CD14-positive monocyte (primary cell): ENCODE results near the gene COL15A1. TPM values are rescaled to one million over a fixed set of nuclear protein-coding genes. Genes with fewer than 3 reads are reported as not detected.

Source experiments
- DNase-seq, 3 donors: peaks; one replicate each; pipeline ENCODE4 v3.0.0-alpha.2; 2011 to 2022
- H2AFZ ChIP-seq: 2 replicates; pipeline ENCODE4 v1.6.0; 2012; ENCODE audit warnings: mild to moderate bottlenecking, low read depth, low read length, inconsistent platforms; ENCODE audit not compliant: insufficient read depth, poor library complexity, severe bottlenecking
- H3K27ac ChIP-seq, 2 donors: 1 replicate in 1 of 2; 2 replicates in 1 of 2; pipeline ENCODE4 v1.5.1; 2012 to 2013; ENCODE audit warnings: low read length in 2 of 2, control low read depth in 1 of 2, inconsistent platforms in 1 of 2, low read depth in 1 of 2, mild to moderate bottlenecking in 1 of 2
- H3K27me3 ChIP-seq, 2 donors: one replicate each; pipeline versions ENCODE4 v1.6.0 to v1.6.1; 2011 to 2013; ENCODE audit warnings: low read length in 2 of 2; ENCODE audit not compliant: control insufficient read depth in 2 of 2, insufficient read depth in 2 of 2
- H3K36me3 ChIP-seq, 2 donors: replicated peaks in 1 of 2; 1 replicate in 1 of 2; 2 replicates in 1 of 2; pipeline versions ENCODE4 v1.5.1 to v1.6.1; 2012 to 2013; ENCODE audit warnings: low read length in 2 of 2, control low read depth in 1 of 2, inconsistent platforms in 1 of 2, mild to moderate bottlenecking in 1 of 2; ENCODE audit not compliant: insufficient read depth in 2 of 2, control insufficient read depth in 1 of 2
- H3K4me1 ChIP-seq, 2 donors: 1 replicate in 1 of 2; 2 replicates in 1 of 2; pipeline versions ENCODE4 v1.5.1 to v1.6.1; 2012 to 2013; ENCODE audit warnings: low read length in 2 of 2, control low read depth in 1 of 2, inconsistent platforms in 1 of 2, mild to moderate bottlenecking in 1 of 2, moderate library complexity in 1 of 2; ENCODE audit not compliant: insufficient read depth in 2 of 2, control insufficient read depth in 1 of 2
- H3K4me2 ChIP-seq: replicated peaks from 2 replicates; pipeline ENCODE3; 2012; ENCODE audit warnings: low read length, moderate library complexity, mild to moderate bottlenecking; ENCODE audit not compliant: poor library complexity, severe bottlenecking; ENCODE audit errors: extremely low read depth
- H3K4me3 ChIP-seq, 3 experiments: fragments of 200-600 bp in 1 of 3; sonication (generic) in 1 of 3; replicated peaks in 1 of 3; 1 replicate in 2 of 3; 2 replicates in 1 of 3; pipeline ENCODE4 v1.5.1; 2011 to 2013; ENCODE audit warnings: low read length in 3 of 3, mild to moderate bottlenecking in 3 of 3, control low read depth in 2 of 3, low read depth in 2 of 3, inconsistent platforms in 1 of 3, moderate library complexity in 1 of 3
- H3K79me2 ChIP-seq: 2 replicates; pipeline ENCODE4 v1.6.0; 2012; ENCODE audit warnings: mild to moderate bottlenecking, control low read depth, inconsistent platforms, low read length, moderate library complexity; ENCODE audit not compliant: insufficient read depth
- H3K9ac ChIP-seq: 2 replicates; pipeline ENCODE4 v1.6.0; 2017; ENCODE audit warnings: low read length, mild to moderate bottlenecking; ENCODE audit not compliant: insufficient read depth, poor library complexity, severe bottlenecking
- H3K9me3 ChIP-seq, 2 donors: replicated peaks in 1 of 2; 1 replicate in 1 of 2; 2 replicates in 1 of 2; pipeline versions ENCODE4 v1.5.1 to v1.6.1; 2012 to 2013; ENCODE audit warnings: low read length in 2 of 2, control low read depth in 1 of 2; ENCODE audit not compliant: control insufficient read depth in 1 of 2, insufficient read depth in 1 of 2
- H4K20me1 ChIP-seq: 2 replicates; pipeline ENCODE4 v1.6.0; 2012; ENCODE audit warnings: mild to moderate bottlenecking, low read length, control low read depth, moderate library complexity; ENCODE audit not compliant: insufficient read depth
- H3K27ac Mint-ChIP-seq, 7 donors: one replicate each; pipeline ENCODE4 v1.8.0; 2020; ENCODE audit warnings: mild to moderate bottlenecking in 7 of 7, mixed read lengths in 7 of 7, moderate library complexity in 6 of 7, inconsistent platforms in 2 of 7
- H3K27me3 Mint-ChIP-seq, 3 donors: one replicate each; pipeline ENCODE4 v1.8.0; 2021 to 2022; ENCODE audit warnings: low read depth in 3 of 3, mild to moderate bottlenecking in 3 of 3, mixed read lengths in 3 of 3, moderate library complexity in 3 of 3, inconsistent platforms in 1 of 3
- H3K36me3 Mint-ChIP-seq, 2 donors: one replicate each; pipeline ENCODE4 v1.8.0; 2020; ENCODE audit warnings: mixed read lengths in 2 of 2, inconsistent platforms in 1 of 2, mild to moderate bottlenecking in 1 of 2
- H3K4me1 Mint-ChIP-seq: one replicate; pipeline ENCODE4 v1.8.0; 2020; ENCODE audit warnings: mild to moderate bottlenecking, mixed read lengths
- H3K4me3 Mint-ChIP-seq, 2 donors: one replicate each; pipeline ENCODE4 v1.8.0; 2020; ENCODE audit warnings: mild to moderate bottlenecking in 2 of 2, mixed read lengths in 2 of 2, moderate library complexity in 1 of 2
- H3K9me3 Mint-ChIP-seq, 7 donors: one replicate each; pipeline ENCODE4 v1.8.0; 2020 to 2022; ENCODE audit warnings: mixed read lengths in 7 of 7, mild to moderate bottlenecking in 6 of 7, moderate library complexity in 6 of 7, inconsistent platforms in 2 of 7
- CTCF ChIP-seq: fragments of 200-600 bp; IDR thresholded peaks from one replicate; pipeline ENCODE4 v1.8.0; 2022; ENCODE audit warnings: antibody characterized with exemption, mild to moderate bottlenecking
- WGBS: methylation state at CpG from one replicate; pipeline ENCODE4 v1.1.5; 2013; ENCODE audit warnings: missing lambda C conversion rate; ENCODE audit not compliant: insufficient coverage; 5-methylcytosine and 5-hydroxymethylcytosine counted together
- intact Hi-C, 2 donors: fragments of 100-400 bp; cut with micrococcal nuclease; formaldehyde crosslinking; loops; one replicate each; pipeline versions ENCODE4 v1.15.0 to v1.15.1; 2023
- polyA plus RNA-seq, 3 donors: library from polyadenylated mRNA; depleted of rRNA in 1 of 3; unstranded in 2 of 3; stranded (reverse) in 1 of 3; fragments of 300-500 nt in 2 of 3; fragments of >200 nt in 1 of 3; fragmentation: Illumina TruSeq in 2 of 3; gene quantifications; 1 replicate in 2 of 3; 2 replicates in 1 of 3; pipeline ENCODE4 v1.2.3, GENCODE V29; 2012 to 2021

COL15A1 gene
- polyA plus RNA-seq, 3 donors = 0.03 to 0.14 (median 0.11) TPM

GRCh38 chr9:98903961-98904411 is 39.7 kb upstream of the COL15A1 start:
- Histone ChIP-seq H4K20me1 (no peaks in the 10 kb centered on the region), H3K9ac (no peak overlapping the region), H3K4me3 (no peak overlapping the region), H3K27me3 (no peaks in the 10 kb centered on the region), H2AFZ (no peak overlapping the region), H3K9me3 (no peaks in the 10 kb centered on the region), H3K4me1 (peaks cover 7 to 11% of the 10 kb centered on the region in 2 donors), H3K79me2 (no peaks in the 10 kb centered on the region), H3K27ac (no peak overlapping the region), H3K4me2 (no peak overlapping the region), H3K36me3 (no peaks in the 10 kb centered on the region)
- WGBS = 96% methylated on average over 6 of the region's 8 CpGs
- intact Hi-C loops = no loop called here
- Mint-ChIP-seq H3K9me3 (no peaks in the 10 kb centered on the region), H3K36me3 (no peaks in the 10 kb centered on the region), H3K4me1 (peaks cover 14% of the 10 kb centered on the region), H3K27ac (no peak overlapping the region), H3K4me3 (no peak overlapping the region), H3K27me3 (peaks cover 0 to 2% (median 0%) of the 10 kb centered on the region in 3 donors)
- no peak for TF ChIP-seq CTCF
- no peak for DNase-seq

GRCh38 chr9:98905015-98905414 is 38.7 kb upstream of the COL15A1 start:
- no peak overlapping the region for H3K27ac ChIP-seq
- no peak overlapping the region for H3K4me2 ChIP-seq
- intact Hi-C loops = no loop called here
- no peaks in the 10 kb centered on the region for H3K27me3 ChIP-seq
- Mint-ChIP-seq H3K27ac (no peak overlapping the region), H3K4me1 (peaks cover 4% of the 10 kb centered on the region), H3K4me3 (no peak overlapping the region), H3K27me3 (peaks cover 0 to 2% (median 0%) of the 10 kb centered on the region in 3 donors), H3K9me3 (no peaks in the 10 kb centered on the region), H3K36me3 (no peaks in the 10 kb centered on the region)
- peaks cover 0 to 2% of the 10 kb centered on the region in 2 donors for H3K4me1 ChIP-seq
- no peak overlapping the region for H3K9ac ChIP-seq
- H3K4me3 ChIP-seq = no peak overlapping the region
- 72% methylated on average over 3 of the region's 4 CpGs for WGBS
- no peaks in the 10 kb centered on the region for H4K20me1 ChIP-seq
- no peaks in the 10 kb centered on the region for H3K9me3 ChIP-seq
- H3K36me3 ChIP-seq = no peaks in the 10 kb centered on the region
- TF ChIP-seq CTCF = no peak
- DNase-seq = no peak
- no peak overlapping the region for H2AFZ ChIP-seq
- no peaks in the 10 kb centered on the region for H3K79me2 ChIP-seq
